HPDE6-E6E7 (cell line): ENCODE measurements around the gene NXPH1.

Experiments
- DNase-seq: peaks from one replicate; pipeline ENCODE4 v3.0.0; 2011; ENCODE audit warnings: missing footprints; ENCODE audit errors: extremely low spot score

NXPH1 gene

GRCh38 chr7:8591289-8591688 lies 157.9 kb downstream of the NXPH1 start:
- no peak for DNase-seq

- DNase-seq = no peak
Observed at GRCh38 chr7:8592167-8592566, 158.8 kb downstream of the NXPH1 start.

- DNase-seq = no peak
Observed at GRCh38 chr7:8594115-8594514, 160.7 kb downstream of the NXPH1 start.

DNA sequence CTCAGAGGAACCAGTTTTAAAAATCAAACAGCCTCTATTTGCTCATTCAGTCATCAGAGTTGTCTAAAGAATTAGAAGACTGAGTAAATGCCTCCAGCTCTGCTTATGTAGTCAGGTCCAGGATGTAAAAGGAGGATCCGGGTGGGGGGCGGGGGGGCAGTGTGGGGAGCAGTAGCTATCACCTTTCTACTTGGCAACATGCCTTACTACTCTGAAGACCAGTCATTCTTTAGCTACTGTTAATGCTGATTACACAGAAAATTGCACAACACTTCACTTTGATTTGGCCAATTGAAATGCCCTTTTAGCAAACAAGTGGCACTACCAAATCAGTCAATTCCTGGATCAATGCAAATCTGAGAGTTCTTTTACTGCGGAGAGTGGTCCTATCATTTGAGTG lies 164.2 kb downstream of the NXPH1 start:
- no peak for DNase-seq

GRCh38 chr7:8601121-8601520 lies 167.7 kb downstream of the NXPH1 start:
- no peak for DNase-seq

GRCh38 chr7:8605221-8605620 lies 171.8 kb downstream of the NXPH1 start:
- DNase-seq = no peak

- DNase-seq = no peak
Observed at GRCh38 chr7:8612584-8612983, 179.2 kb downstream of the NXPH1 start.

- no peak for DNase-seq
Observed at GRCh38 chr7:8613191-8613590, 179.8 kb downstream of the NXPH1 start.

DNA sequence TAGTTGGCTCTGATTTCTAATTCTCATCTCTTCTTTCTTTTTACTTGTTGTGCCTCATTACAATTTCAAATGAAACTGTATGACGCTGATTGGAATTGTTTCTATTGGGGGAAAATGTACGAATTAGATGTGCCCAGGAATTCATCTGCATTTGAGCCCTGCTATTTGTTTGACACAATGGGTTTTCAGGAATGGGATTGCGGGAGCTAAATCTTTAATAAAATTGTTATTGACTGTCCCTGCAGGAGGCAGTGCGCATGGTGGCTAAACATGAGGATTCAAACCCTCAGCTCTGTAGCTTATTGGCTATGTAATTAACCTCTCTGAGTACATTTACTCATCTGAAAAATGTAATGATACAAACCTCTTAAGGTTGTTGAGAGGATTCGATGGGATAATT lies 181.6 kb downstream of the NXPH1 start:
- DNase-seq = no peak

DNA sequence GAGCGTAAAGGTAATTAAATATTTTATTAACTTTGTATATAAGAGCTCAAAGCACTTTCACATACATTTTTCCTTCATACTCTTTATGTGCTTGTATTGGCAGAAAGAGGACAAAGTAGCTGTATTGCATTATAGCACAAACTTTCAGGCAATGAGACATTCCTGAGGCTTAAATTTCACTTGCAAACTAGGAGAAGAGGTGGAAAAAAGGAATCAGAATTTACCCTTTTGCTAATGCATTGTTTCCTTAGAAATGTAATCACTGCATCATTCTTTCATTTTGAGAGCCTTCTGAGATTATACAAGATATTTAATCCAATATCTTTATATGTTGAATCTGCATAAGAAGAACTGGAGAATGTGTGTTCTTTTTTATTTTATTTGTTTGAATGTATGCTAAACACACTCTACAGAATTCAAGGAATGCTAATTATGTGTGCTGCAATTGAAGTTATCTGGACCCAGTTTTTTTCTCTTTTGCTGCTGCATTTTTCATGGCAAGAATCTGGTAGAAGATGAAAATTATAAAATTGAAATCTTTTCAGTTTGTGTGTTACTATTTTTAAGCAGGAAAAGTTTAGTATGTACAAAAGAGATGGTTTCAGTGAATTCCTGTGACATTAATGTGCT lies 185.1 kb downstream of the NXPH1 start:
- no peak for DNase-seq

DNA sequence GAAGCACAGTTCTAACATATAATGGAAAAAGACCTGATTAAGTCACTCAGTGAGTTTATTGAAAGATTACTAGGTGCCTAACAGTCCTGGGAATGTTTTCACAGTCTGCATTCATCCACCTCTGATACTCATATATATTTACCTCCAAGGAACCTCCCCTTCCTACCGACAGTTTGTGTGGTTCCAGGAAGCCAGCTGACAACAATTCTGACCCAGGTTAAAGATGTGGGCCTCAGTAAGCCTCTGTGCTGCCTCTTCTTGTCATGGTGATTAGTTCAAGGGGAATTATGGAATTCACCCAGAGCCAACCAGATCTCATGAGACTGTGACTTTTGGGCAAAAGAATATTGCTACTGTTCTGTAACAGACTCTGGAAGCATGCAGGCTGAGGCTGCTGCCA lies 186.8 kb downstream of the NXPH1 start:
- no peak for DNase-seq

GRCh38 chr7:8625612-8626011 lies 192.2 kb downstream of the NXPH1 start:
- no peak for DNase-seq

- no peak for DNase-seq
Observed at GRCh38 chr7:8627325-8627724, 193.9 kb downstream of the NXPH1 start.

- no peak for DNase-seq
Observed at GRCh38 chr7:8628656-8629055, 195.2 kb downstream of the NXPH1 start.

DNA sequence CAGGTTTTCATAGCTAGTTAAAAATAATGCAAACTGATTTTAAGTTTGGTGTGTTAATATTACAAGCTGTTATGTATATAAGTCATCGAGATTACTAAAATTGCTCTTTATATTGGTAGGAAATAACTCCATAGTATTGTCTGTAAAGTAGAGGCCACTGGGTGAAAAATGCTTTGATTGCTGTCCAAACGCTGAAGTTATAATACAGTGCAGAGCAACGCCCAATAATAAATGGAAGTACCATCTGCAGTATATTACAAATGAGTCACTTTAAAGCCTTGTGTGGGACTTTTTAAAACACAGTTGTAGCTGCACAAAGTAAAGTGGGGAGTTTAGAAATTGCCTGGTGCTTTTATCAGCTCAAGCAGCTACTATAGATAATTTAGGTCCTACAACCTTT lies 196.1 kb downstream of the NXPH1 start:
- no peak for DNase-seq

DNA sequence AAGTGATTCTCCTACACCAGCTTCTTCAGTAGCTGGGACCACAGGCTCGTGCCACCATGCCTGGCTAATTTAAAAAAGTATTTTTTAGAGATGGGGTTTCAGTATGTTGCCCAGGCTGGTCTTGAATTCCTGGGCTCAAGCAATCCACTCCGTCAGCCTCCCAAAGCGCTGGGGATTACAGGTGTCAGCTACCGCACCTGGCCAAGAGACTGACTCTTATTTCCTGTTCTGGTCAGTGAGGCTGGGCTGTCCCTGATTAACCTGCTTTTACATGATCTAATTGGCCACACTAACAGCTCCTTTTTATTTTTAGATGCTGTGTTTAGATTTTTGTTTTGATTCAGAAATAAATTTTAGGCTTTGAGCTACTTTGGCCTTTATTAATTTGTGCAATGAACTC lies 203.9 kb downstream of the NXPH1 start:
- DNase-seq = no peak

DNA sequence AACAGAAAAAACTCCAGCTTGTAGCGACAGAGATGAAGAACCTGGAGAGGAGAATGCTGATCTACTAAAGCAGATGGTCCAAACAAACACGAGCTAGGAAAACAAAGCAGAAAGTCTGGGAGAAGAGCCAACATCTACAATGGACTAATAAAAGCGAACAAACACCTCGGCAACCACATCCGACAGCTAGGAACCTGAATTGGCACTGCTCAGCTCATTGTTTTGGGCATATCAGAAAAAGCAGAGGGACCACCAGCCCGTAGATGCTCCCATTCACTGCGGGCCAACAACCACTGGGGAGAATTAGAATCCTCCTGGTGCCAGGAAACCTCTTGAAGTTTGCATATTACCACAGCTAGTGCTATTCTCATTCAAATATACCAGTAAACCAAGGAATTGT lies 204.7 kb downstream of the NXPH1 start:
- DNase-seq = no peak

- no peak for DNase-seq
Observed at GRCh38 chr7:8639668-8640067, 206.3 kb downstream of the NXPH1 start.

DNA sequence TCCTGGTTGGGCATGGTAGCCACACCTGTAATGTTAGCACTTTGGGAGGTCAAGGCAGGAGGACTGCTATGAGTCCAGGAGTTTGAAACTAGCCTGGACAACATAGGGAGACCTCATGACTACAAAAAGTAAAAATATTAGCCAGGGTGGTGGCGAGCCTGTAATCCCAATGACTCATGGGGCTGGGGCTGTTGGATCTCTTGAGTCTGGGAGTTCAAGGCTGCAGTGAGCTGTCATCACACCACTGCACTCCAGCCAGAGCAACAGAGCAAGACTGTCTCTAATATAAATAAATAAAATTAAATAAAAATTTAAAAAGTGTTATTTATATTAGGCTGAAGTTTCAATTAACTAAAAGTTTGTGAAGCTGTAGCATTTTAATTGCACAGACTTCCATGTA lies 207.3 kb downstream of the NXPH1 start:
- no peak for DNase-seq

GRCh38 chr7:8668627-8669500 lies 235.5 kb downstream of the NXPH1 start:
- no peak for DNase-seq

DNA sequence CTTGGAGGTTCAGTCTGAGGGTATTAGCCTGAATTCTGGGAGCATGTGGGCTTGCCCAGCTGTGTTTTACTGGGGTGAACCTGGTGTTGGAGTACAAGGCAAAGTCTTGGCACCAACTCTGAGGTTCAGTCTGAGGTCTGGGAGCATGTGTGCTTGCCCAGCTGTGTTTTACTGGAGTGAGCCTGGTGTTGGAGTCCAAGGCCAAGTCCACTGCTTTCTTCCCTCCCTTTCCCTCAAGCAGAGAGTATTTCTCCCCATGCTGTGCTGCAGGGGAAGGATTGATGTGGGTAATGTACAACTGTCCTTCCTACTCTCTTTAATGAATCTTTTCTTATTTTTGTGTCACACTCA lies 236.1 kb downstream of the NXPH1 start:
- DNase-seq = no peak

DNA sequence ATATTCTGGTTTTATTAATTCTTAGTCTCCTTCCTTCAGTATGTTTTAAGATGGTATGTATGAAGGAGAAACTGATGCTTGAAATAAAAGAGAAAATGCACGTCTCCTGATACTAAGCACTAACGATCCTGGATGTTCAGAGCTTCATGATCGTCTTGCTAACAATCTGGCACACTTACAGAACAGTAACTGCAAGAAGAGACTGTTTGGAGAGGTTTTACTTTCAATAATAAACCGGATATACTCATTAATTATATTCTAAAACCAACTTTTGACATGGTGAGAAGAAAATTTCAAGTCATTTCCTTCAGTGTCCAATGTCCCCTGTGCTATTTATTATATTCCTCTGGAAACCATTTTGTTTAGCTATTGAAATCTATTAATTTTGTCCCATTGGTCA lies 251.0 kb downstream of the NXPH1 start:
- no peak for DNase-seq

GRCh38 chr7:8699875-8700624 lies 266.6 kb downstream of the NXPH1 start:
- DNase-seq = no peak
